Thyroid gland (tissue), 4 donors: ENCODE results near the gene CDON.

ENCODE experiments used
- CTCF ChIP-seq, 6 experiments: fragments of 200-600 bp in 3 of 6; fragments of 450-650 bp in 3 of 6; sonication (generic) in 3 of 6; IDR thresholded peaks; one replicate each; pipeline ENCODE4 v1.5.1; 2016 to 2019; ENCODE audit warnings: antibody characterized with exemption in 6 of 6, mild to moderate bottlenecking in 2 of 6, inconsistent platforms in 1 of 6, moderate library complexity in 1 of 6
- POLR2A ChIP-seq, 2 donors: fragments of 450-650 bp; IDR thresholded peaks; one replicate each; pipeline ENCODE4 v1.6.1; 2017; ENCODE audit warnings: antibody characterized with exemption in 2 of 2, mild to moderate bottlenecking in 2 of 2, moderate library complexity in 1 of 2

- TF ChIP-seq POLR2A (IDR thresholded peaks at IDR 0.05): no peak
- TF ChIP-seq CTCF (IDR thresholded peaks at IDR 0.05): no peak
These were observed 127.6 kb downstream of the CDON start for GRCh38 chr11:125935056-125935455.
